ENCODE measurements around the gene PIEZO1.
"Not testable (repeated sequence)": the region's sequence is repeated elsewhere in the genome, so short reads cannot be mapped to it uniquely, and the experiment has no call there.

The PIEZO1 gene

GRCh38 chr16:88805340-88805715, 20.3 kb upstream of the PIEZO1 start:
- no peak for DNase-seq (ENCODE audit: low read depth in 2 of 2)

- no peak for DNase-seq (ENCODE audit: low read depth in 2 of 2)
These were observed 19.7 kb upstream of the PIEZO1 start for GRCh38 chr16:88804552-88805339.

DNA sequence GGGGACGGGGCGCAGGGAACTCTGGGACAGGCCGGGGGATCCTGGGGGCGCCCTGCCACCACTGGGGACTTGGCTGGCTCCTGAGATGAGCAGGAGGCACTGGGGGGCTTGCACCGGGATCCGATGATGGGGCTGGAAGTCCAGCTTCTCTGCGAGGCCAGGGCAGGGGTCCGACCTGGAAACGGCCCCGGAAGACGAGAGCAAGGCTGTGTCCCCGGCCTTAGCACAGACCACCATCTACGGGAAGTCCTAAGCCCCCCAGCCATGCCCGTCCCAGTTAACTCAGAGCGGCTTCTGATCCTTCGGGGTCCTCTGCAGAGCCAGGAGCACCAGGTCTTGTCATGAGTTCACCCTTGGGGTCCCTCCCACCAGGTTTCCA, 19.1 kb upstream of the PIEZO1 start:
- no peak for DNase-seq (ENCODE audit: low read depth in 2 of 2)

GRCh38 chr16:88803264-88803987, 18.4 kb upstream of the PIEZO1 start, which contains the start of gene CDT1:
Gene CDT1 (plus strand): TSS chr16:88803789. CDS start chr16:88803832, 43 bp downstream.
- peak; percentile 79 for DNase-seq (ENCODE audit: low read depth in 2 of 2)

DNA sequence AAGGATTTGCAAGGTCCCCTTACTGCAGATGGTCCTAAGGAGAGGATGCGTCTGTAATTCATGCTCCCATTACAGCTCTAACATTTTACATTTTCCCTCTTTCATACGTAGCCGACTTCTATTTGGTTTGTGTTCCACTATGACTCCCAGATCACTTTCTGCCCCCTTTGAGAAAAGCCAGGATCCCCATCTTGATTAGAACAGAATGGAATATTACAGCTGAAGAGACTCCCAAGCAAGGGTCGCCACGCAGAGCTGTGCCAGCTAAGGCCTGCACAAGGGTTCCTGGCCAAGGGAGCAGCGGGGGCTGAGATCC, 15.2 kb upstream of the PIEZO1 start:
- no peak for DNase-seq (ENCODE audit: low read depth in 2 of 2)

GRCh38 chr16:88799569-88800276, 14.7 kb upstream of the PIEZO1 start:
- no peak for DNase-seq (ENCODE audit: low read depth in 2 of 2)

DNA sequence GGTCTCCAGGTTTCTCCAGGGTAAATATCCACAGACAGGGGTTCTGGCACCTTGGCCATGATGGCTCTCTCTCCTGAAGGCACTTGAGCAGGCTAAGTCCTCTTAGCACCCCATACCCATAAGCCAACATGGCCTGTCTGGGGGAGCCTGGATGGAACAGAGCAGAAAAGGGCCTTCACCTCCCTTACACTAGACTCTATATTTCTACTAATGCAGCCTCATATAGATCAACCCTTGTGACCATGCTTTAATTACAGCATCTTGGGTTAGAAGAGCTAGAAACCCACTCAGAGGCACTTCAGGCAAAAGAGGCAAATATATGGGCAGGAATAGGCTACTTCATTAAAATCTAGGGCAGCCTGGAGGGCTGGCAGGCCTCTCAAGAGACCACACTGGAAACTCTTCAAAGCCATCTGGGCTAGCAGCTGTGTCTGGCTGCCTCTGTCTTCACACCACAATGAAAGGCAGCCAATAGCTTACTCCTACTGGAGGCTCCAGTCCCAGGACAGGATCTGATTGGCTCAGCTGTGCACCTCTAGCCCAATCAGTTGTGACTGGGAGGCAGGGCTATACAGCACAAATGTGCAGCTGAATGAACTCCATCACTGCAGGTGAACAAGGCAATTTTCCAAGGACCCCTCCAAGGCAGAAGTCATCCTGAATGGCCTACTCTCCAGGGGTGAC, 13.9 kb upstream of the PIEZO1 start:
- no peak for DNase-seq (ENCODE audit: low read depth in 2 of 2)

GRCh38 chr16:88798073-88798472, 13.1 kb upstream of the PIEZO1 start:
- DNase-seq (ENCODE audit: low read depth in 2 of 2): no peak

GRCh38 chr16:88796278-88796677, 11.3 kb upstream of the PIEZO1 start:
- DNase-seq (ENCODE audit: low read depth in 2 of 2): no peak

DNA sequence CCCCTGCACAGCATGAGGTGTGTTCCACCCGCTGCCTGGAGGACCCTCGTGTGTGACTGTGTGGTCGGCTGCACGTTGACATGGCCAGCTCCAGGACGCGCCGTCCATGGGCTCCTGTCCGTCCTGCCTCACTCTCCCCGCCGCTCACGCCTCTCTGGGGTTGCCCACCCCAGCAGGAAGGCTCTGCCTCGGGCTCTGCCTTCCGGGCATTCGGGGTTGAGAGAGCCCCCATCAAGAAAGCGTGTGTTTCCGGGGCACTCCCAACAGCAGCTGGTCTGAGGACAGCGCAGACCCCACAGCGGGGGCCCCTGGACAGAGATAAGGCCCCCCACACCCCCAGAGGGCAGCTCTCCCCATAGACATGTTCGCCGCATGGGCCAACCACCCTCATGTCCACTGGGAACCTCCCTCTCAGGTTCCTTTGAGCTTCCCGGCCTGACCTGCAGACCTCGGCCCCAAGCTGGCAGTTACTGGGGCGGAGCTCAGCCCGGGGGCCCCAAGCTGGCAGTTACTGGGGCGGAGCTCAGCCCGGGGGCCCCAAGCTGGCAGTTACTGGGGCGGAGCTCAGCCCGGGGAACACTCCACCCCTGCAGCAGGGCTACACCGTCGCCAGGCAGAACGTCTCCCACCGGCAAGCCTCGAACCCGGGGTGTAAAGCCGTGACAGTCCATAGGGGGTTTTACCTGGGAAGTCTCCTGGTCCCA, 8.4 kb upstream of the PIEZO1 start:
- no peak for DNase-seq (ENCODE audit: low read depth in 2 of 2)

DNA sequence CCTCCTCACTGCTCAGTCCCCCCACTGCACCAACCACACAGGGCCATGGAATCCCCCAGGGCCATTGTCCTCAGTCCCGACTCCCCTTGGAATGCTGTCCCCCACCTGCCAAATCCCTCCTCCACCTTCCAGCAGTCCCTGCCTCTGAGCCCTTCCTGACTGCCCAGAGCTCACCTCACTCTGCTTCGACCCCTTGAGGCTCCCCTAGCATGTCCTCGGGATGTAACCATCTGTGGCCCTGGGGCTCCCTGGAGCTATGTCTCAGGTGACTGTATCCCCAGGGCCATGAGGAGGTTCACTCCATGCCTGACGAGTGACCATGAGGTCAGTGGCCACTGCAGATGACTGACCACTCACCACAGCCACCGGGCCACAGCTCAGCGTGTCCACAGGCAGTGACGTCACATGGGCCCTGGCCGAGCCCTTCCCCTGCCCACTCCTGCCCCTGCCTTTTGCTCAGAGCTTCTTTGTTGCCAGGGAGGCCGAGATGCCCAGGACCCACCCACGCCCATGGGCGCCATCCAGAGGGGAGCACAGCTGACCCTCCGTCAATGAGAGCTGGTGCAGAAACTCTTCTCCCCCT, 7.7 kb upstream of the PIEZO1 start:
- no peak for DNase-seq (ENCODE audit: low read depth in 2 of 2)

GRCh38 chr16:88792078-88792550, 7.1 kb upstream of the PIEZO1 start:
- DNase-seq (ENCODE audit: low read depth in 2 of 2): no peak

GRCh38 chr16:88790312-88791211, 5.5 kb upstream of the PIEZO1 start:
- DNase-seq (ENCODE audit: low read depth in 2 of 2): no peak

DNA sequence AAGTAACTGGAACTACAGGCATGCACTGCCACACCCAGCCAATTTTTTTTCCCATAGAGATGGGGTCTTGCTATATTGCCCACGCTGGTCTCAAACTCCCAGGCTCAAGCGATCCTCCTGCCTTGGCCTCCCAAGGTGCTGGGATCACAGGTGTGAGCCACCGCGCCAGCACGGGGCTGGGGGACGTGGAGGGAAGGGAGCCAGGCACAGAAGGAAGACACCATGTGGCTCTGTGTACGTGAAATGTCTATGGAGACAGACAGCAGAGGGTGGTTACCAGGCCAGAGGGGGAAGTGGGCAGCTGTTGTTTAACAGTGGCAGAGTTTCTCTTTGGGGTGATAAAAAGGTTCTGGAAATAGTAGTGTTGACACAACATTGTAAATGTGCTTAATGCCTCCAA, 4.6 kb upstream of the PIEZO1 start:
- DNase-seq (ENCODE audit: low read depth in 2 of 2): no peak

DNA sequence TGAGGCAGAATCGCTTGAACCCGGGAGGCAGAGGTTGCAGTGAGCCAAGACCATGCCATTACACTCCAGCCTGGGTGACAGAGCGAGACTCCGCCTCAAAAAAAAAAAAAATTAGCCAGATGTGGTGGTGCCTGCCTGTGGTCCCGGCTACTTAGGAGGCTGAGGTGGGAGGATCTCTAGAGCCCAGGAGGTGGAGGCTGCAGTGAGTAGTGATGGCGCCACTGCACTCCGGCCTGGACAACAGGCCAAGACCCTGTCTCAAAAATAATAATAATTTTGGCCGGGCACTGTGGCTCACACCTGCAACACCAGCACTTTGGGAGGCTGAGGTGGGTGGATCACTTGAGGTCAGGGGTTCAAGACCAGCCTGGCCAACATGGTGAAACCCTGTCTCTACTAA, 3.7 kb upstream of the PIEZO1 start:
- not testable (repeated sequence) for DNase-seq (ENCODE audit: low read depth in 2 of 2)

- DNase-seq (ENCODE audit: low read depth in 2 of 2): no peak
These were observed 2.7 kb upstream of the PIEZO1 start for GRCh38 chr16:88787579-88788314.

DNA sequence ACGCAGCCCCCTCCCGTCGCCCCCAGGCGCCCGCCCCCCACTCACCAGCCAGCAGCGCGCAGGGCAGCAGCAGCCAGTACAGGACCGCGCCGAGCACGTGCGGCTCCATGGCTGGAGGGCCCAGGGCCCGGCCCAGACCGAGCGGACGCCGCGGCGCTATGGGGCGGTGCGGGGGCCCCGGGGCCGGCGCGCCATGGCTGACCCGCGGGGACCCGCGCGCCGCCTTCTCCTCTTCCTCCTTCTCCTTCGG, 239 bp downstream of the PIEZO1 start:
- no peak for DNase-seq (ENCODE audit: low read depth in 2 of 2)

DNA sequence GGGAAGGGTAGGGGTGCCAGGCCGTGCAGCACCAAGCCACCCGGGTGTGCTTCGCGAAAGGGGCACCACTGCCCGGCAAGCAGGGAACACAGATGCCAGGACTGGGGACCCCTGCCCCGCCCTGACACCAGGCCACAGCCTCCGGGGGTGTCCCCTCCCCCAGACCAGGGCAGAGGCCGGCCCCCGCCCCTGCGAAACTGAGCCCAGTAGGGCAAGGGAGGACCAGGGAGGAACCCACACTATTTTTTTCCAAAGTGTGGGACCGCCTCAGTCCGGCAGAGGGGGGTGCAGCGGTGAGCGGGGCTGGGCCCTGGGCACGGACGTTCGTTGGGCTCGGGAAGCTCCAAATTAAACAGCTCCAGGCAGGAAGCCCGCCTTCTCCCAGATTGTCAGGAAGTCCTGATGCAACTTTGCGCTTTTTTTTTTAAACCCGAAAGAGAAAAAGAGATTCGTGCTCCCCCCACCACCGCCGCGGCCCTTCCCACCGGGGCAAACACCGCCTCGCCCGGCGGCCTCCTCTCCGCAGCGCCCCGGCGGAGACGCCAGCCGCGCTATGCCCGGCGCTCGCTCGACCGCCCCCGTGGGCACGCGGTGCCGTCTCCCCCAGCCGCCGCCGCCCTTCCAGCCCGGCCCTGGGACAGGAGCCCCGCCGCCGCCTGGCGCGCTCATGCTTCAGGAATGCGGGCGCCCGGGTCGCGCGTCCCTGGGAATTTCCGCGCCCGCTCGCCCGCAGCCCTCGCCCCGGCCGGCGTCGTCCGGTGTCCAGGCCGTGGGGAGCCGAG, 755 bp downstream of the PIEZO1 start:
- DNase-seq (ENCODE audit: low read depth in 2 of 2): no peak

Data from stimulated activated CD4-positive, alpha-beta T cell treated with anti-CD3 and anti-CD28 coated beads, Interleukin-4, amount 100 ng/mL, for 48 hours (primary cell).